HG03066 (cell line): ENCODE measurements around the gene CLIC3.

Experiments
- ATAC-seq: cut with Tn5 transposase; IDR thresholded peaks from one replicate; pipeline ENCODE4 v1.9.1; 2021; ENCODE audit warnings: low read depth; ENCODE audit not compliant: unreplicated experiment

CLIC3 gene

DNA sequence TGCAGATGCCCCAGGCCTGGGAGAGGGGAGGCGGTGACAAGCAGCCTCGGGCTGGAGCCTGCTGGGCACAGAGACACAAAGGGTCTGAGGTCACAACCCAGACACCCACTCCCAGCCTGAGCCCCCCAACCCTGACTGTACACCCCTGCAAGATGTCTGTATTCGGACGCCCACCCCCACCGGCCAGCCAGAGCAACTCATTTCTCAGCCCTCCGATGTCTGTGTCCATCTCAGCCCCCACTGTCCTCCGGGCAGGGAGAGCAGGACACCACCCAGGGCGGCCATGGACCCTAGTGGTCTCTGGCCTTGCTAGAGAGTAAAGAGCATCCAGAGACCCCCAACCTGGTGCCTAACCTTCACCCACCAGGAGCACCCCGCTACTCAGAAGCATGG is 40.4 kb downstream of the CLIC3 start:
- ATAC-seq = no peak

DNA sequence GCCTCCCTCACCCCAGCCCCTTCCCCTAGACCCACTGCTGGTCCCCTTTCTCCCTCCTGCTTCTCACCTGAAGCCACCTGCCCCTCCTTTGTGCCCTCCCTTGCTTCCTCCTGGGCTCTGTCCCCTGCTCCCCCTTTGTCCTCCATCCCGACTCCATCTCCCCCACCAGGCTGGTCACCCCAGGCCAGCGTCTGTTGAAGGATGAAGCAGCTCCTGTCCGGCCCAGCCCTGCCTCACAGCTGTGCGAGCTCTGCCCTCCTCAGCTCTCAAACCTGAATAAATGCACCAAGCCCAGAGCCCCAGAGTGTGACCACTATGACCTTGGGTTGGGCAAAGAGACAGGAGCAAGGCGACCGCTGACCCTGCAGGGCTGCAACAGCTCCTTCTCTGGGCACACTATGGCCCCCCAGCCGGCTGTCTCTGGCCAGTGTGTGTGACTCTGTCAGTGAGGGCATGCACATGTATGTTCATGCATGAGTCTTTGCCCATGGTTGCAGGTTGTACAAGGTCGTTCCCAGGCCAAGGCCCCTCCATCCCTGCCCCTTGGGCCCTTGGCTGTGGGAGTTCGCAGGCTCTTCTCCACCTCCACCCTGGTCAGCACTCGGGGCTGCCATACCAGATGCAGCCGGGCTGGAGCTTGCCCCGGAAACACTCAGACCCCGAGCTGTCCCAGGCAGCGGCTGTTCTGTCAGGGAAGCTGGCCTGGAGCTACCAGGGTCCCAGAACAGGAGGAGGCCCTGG is 41.0 kb downstream of the CLIC3 start:
- ATAC-seq = no peak

DNA sequence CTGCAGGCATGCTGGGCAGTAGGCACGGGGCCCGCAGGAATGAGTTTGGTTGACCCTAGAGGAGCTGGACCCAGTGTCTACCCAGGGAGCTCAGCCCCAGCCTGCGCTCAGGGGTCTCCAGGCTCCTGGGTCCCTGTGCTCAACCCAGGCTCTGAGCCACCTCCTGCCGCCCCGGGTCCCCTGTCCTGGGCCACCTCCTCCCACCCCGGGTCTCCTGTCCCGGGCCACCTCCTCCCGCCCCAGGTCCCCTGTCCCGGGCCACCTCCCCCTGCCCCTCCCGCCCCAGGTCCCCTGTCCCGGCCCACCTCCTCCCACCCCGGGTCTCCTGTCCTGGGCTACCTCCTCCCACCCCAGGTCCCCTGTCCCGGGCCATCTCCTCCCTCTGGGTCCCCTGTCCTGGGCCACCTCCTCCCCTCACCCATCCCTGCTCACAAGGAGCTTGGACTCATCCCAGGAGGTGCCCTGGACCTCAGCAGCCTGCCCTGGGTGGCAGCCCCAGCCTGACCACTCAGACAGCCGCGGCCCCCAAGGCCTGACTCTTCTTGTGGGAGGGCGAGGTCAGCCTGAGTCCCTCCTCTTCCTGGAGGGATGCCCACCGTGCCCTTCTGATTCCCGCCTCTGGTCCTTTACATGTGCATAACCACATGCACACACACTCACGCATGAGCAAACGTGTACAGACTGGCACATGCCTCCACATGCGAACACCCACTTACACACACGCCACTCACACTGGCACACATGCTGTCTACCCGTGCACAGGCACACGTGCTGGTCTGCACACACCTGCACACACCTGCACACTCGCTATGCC is 41.9 kb downstream of the CLIC3 start:
- ATAC-seq = no peak

DNA sequence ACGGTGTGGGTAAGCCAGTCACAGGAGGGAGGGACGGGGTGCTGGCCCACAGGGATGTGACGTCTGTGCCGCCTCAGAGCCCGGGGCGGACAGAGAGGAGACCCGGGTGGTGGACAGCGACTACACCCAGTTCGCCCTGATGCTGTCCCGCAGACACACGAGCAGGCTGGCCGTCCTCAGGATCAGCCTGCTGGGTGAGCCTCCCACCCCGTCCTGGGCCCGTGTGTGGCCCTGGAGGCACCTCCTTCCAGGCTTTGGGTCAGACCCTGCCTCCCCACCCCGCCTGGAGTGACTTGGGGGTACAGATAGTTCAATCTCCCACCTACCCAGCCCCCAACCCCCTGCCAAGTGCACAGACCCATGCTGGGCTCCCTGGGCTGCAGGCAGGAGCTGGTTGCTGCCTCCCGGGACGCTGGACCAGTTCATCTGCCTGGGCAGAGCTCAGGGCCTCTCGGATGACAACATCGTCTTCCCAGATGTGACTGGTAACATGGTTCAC is 42.5 kb downstream of the CLIC3 start:
- no peak for ATAC-seq

DNA sequence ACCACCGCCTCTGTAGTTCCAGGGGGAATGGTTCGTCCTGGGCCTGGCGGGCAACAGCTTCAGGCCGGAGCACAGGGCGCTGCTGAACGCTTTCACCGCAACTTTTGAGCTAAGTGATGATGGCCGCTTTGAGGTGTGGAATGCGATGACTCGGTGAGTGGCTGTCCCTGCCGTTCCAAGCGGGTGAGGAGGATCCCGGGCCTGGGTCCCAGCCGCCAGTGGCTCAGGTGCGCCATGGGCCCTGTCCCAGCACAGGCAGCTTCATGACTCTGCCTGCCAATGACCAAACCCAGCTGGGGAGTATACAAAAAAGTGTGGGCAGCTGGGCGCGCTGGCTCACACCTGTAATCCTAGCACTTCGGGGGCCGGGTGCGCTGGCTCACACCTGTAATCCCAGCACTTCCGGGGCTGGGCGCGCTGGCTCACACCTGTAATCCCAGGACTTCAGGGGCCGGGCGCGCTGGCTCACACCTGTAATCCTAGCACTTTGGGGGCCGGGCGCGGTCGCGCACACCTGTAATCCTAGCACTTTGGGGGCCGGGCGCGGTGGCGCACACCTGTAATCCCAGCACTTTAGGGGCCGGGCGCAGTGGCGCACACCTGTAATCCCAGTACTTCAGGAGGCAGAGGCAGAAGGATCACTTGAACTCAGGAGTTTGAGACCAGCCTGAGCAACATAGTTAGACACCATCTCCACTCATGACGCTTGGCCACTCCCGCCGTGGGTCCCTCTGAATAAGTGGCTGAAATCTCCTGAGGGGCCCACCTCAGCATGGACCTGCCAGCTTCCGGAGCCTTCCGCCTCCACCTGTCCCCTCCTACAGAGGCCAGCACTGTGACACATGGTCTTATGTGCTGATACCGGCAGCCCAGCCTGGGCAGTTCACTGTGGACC is 43.2 kb downstream of the CLIC3 start:
- no peak for ATAC-seq

DNA sequence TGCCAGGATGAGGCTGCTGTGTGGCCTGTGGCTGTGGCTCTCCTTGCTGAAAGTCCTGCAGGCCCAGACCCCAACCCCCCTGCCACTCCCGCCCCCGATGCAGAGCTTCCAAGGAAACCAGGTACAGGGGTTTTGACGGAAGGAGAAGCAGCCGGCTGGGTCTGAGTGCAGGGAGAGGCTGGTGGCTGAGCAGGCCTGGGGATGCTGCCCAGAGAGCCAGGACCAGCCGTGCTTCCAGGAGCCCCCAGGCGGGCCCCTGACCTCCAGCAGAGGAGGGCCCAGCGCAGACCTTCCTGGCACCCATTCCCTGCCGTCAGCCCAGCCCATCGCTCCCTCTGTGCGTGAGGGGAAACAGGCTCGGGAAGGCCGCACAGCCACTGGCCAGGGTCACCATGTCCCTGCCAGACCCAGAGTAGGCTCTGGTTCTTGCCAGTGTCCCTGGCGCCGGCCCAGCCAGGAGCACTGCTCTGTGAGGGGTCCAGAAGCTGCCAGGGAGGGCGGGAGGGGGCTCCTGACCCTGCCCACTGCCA is 44.0 kb downstream of the CLIC3 start:
- no peak for ATAC-seq

DNA sequence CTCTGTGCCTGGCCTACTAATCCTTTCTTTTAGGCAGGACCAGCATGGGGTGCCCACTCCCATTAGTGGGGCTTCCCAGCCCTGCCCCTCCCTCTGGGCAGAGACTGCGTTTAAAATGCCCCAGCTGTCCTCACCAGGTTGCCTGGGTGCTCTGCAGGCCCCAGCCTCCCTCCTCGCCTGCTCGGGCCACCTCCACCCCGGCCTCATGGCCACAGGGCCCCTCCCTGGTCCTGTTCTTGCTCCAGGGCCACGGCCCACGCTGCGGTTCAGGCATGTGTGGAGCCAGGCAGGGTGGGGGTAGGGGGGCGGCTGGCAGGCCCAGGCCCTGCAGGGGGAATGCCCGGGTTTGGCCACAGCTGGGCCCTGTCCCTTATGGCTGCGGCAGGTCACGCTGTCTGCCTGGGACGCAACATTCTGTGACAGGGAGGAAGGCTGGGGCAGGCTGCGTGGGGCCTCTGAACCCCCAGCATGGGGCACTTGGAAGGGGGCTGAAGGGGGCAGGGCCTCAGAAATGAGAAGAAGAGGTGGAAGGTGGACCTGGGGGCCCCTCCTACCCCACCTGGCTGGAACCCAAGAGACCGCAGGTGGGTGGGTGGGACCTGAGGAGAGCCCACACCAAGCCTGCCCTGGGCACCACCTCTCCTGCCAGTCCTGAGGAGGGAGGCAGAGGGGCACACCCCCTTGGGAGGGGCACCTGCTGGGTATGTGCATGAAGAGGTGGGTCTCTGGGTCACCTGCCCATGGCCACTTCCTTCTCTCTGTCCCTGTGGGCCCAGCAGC is 44.6 kb downstream of the CLIC3 start, which contains the start of gene LCN12:
TSS of gene LCN12 (plus strand) at position 733 of the 780 bp plus-strand sequence. CDS start 55 bp downstream, outside the sequence.
- ATAC-seq = no peak

DNA sequence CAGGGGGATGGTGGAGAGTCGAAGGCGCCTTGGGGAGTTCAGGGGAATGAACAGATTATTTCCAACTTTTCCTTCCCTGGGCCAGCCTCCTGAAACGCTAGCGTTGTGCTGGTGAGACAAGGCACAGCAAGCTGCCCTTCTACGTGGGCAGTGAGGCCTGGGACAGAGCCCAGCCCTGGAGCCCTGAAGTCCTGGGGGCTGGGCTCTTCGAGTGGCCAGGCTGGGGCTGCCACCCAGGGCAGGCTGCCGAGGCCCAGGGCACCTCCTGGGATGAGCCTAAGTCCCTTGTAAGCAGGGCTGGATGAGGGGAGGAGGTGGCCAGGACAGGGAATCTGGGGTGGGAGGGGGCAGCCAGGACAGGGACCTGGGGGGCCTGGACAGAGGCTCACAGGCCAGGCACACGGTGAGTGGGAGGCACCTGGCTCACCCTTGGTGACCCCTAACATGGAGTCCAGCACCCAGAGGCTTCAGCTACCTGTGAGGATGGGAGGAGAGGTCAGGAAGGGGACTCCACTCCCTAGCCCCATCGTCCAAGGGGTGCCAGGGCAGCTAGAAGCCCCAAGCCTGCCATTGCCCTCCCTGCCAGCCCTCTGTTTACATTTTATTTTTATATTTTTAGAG is 45.6 kb downstream of the CLIC3 start:
- ATAC-seq = no peak

DNA sequence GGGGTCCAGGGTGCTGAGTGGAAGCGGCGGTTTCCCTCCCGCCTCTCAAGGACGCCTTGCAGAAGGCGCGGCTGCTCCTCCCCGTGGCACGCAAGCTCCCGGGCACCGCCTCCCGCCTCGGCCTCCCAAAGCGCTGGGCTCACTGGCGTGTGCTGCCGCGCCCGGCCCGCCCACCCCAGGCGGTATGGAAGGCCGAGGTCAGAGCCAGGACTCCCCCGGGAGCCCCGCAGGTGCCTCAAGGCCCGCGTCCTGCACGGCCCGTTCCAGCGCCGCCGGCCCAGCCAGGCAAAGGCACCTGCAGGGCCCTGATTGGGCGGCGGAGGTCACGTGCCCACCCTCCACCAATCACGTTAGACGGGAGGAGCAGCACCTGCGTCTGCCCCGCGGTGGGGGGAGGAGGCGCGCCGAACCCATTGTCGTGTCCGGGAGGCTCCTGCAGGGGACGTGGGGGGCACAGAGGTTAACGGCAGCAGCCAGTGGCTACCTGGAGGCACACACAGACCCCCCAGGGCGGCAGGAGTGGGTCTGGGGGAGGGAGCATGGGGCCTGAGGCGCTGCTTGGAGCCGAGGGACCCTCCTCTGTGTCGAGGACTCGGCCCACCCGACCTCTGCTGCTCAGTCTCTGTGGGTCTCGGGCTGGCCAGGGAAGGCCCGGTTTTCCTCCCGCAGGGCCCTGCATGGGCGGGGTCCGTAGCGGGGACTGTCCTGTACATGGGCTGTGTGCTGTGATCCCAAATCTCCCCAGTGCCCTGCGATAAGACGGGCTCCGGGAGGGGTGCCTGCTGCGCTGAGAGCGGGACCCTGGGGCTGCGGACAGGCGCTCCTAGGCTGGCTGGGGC is 46.3 kb downstream of the CLIC3 start:
- peak; percentile 81 for ATAC-seq

DNA sequence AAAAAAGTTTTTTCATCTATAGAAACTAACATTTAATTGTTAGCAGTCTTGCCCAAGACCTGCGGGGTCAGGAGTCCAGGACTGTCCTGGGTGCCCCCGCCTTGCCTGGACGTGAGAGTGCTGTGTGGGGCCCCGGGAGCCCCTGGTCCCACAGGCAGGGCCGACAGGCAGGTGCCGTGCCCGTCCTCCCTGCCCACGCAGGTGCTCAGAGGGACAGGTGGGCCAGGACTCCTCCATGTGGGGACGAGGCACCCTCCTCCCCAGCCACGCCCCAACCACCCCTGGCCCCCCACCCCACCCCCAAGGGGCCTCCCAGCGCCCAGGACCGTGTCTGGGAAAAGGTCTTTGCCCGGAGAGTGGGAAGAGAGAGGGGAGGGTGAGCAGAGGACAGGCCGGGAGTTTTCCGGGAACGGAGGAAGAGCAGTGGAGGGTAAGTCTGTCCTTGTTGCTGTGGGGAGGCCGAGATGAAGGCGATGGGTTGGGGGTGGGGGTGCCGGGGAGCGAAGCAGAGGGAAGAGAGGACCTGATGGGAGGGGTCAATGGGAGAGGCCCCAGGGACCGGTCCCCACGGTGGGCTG is 47.0 kb downstream of the CLIC3 start:
- ATAC-seq = no peak

DNA sequence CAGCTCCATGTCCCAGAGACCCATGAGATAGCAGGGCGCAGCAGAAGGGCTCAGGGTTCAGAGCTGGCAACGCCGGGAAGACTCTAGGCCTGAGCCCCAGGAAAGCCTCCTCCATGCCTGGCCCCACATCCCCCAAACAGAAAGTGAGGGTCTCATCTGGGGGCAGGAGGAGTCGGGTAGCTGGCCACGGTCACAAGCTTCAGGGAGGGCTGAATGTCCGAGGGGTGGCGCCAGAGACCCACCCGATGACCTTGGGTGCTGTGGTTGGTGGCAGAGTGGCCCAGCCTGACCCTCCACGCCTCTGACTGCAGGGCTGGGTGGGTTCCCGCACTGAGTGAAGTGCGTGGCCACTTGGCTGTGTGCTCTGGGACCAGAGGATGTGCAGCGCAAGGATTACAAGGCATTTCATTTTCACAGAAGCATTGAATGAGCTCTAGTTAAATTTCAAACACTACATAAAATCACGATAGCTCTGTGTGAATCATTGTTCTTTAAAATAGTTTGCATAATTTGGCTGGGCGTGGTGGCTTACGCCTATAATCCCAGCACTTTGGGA is 48.3 kb downstream of the CLIC3 start:
- no peak for ATAC-seq

DNA sequence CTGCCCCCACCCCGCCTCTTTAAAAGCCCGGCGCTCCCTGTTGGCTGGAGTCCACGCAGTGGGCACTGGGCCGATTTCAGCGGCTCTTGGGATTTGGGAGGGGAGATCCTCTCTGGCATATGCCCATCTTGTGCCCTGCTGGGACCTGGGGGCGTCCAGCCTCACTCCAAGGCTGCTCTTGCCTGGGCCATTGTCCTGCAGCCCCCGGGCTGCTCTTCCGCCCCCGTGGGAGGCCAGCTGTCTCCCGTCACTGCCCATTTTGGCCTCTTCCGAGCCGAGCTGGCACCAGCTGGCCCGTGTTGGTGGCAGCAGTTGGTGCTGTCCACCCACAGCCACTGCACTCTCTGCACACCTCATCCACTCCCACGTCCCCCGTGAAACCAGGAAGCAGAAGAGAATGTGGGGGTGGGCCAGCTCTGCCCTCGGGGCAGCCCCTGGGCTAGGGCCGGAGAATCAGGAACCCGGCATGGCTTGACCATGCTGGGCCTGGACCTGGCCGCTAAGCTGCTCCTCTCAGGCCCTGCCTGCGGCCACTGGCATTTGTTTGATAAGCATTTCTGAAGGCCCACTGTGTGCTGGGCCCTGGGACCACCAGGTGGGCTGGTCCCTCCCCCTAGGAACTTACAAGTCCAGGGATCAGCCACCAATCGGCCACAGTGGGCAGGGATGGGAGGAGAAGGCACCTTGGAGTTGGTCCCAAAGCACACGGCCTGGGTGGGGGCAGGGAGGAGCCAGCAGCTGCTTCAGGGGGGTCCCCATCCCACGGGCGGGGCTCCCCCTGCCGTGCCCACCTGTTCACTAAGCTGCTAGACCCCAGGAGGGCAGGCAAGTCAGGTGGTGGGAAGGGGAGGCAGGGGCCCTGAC is 49.1 kb downstream of the CLIC3 start:
- ATAC-seq = no peak

DNA sequence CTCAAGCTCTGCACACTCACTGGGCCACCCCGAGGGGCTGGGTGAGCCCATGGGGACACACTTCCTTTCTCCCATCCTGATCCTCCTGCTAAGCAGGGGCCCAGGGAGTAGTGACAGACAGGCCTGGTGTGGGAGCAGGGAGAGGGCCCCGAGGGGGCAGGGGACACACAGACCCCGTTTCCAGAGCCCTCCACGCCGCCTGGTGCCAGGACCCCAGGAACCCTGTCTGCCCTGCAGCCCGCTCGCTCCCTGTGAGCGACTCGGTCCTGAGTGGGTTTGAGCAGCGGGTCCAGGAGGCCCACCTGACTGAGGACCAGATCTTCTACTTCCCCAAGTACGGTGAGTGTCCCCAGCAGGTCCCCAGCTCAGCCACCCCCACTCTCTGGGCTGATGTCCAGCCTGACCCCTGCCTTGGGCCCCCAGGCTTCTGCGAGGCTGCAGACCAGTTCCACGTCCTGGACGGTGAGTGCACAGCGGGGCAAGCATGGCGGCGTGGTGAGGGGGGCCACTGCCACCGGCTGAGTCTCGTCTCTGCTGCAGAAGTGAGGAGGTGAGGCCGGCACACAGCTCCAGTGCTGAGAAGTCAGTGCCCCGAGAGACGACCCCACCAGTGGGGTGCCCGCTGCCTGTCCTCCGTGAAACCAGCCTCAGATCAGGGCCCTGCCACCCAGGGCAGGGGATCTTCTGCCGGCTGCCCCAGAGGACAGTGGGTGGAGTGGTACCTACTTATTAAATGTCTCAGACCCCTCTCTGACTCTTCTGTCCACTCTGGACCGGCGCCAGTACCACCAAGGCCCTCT is 49.9 kb downstream of the CLIC3 start:
- ATAC-seq = no peak

DNA sequence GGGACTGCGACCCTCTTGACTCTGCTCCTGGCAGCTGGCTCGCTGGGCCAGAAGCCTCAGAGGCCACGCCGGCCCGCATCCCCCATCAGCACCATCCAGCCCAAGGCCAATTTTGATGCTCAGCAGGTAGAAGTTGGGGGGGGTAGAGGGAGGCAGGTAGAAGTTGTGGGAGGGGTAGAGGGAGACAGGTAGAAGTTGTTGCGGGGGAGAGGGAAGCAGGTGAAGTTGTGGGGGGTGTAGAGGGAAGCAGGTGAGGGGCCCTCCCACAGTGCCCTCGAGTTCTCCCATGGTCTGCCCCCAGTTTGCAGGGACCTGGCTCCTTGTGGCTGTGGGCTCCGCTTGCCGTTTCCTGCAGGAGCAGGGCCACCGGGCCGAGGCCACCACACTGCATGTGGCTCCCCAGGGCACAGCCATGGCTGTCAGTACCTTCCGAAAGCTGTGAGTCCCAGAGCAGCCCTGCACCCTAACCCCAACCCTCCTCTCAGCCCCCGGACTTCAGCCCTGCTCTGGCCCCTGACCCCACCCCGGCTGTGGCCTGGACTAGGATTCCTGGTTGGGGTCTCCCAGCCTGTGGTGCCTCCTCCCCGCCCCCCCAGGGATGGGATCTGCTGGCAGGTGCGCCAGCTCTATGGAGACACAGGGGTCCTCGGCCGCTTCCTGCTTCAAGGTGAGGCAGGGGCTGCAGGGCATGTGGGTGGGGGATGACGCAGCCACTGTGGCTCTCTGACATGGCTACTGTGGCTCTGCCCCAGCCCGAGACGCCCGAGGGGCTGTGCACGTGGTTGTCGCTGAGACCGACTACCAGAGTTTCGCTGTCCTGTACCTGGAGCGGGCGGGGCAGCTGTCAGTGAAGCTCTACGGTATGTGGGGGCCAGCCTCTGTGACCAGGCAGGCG is 50.8 kb downstream of the CLIC3 start:
- no peak for ATAC-seq
